GM12878 (cell line): ENCODE measurements around the gene MAST2.

Experiments used
- BCL11A ChIP-seq: IDR thresholded peaks from 2 replicates; pipeline ENCODE4 v1.6.1; 2011; ENCODE audit warnings: low read depth, low read length
- CEBPB ChIP-seq, 2 experiments: fragments of 150-350 bp in 1 of 2; IDR thresholded peaks; 2 replicates each; pipeline ENCODE4 v1.6.1; 2012 to 2014; ENCODE audit warnings: low read depth in 2 of 2, low read length in 2 of 2, borderline replicate concordance in 1 of 2, inconsistent platforms in 1 of 2
- CHD2 ChIP-seq: IDR thresholded peaks from 2 replicates; pipeline ENCODE4 v1.6.1; 2011; ENCODE audit warnings: low read depth, low read length, improper control_type of control experiment, borderline replicate concordance
- EZH2 ChIP-seq: IDR thresholded peaks from 2 replicates; pipeline ENCODE4 v1.6.1; 2012; ENCODE audit warnings: low read depth, mild to moderate bottlenecking, control low read depth, inconsistent platforms, low read length, borderline replicate concordance; ENCODE audit not compliant: control insufficient read depth
- MTA2 ChIP-seq: fragments of 450-650 bp; IDR thresholded peaks from 2 replicates; pipeline ENCODE4 v1.6.1; 2016; ENCODE audit warnings: low read depth, mild to moderate bottlenecking, moderate library complexity
- NRF1 ChIP-seq: conservative IDR thresholded peaks from 2 replicates; pipeline ENCODE4 v1.6.1; 2011; ENCODE audit warnings: mild to moderate bottlenecking, low read depth, low read length, improper control_type of control experiment
- PML ChIP-seq: IDR thresholded peaks from 2 replicates; pipeline ENCODE4 v1.6.1; 2012; ENCODE audit warnings: low read length, inconsistent platforms
- POLR2AphosphoS5 ChIP-seq: IDR thresholded peaks from 2 replicates; pipeline ENCODE4 v1.6.1; 2011; ENCODE audit warnings: mild to moderate bottlenecking, low read length, inconsistent platforms
- RFX5 ChIP-seq: IDR thresholded peaks from 2 replicates; pipeline ENCODE4 v1.6.1; 2011; ENCODE audit warnings: low read depth, low read length, improper control_type of control experiment
- SUZ12 ChIP-seq: fragments of 200-600 bp; sonication (generic); IDR thresholded peaks from one replicate; pipeline ENCODE4 v1.6.1; 2018; ENCODE audit warnings: antibody characterized with exemption, mild to moderate bottlenecking; ENCODE audit not compliant: unreplicated experiment
- TBL1XR1 ChIP-seq: IDR thresholded peaks from 2 replicates; pipeline ENCODE4 v1.6.1; 2012; ENCODE audit warnings: low read depth, low read length, improper control_type of control experiment
- ZNF274 ChIP-seq: IDR thresholded peaks from one replicate; pipeline ENCODE4 v1.8.0; 2011; ENCODE audit not compliant: insufficient read length, insufficient read depth
- TF ChIP-seq, protein P1 (sequence below): IDR thresholded peaks from 2 replicates; pipeline ENCODE4 v1.6.1; 2011; ENCODE audit warnings: borderline replicate concordance, low read depth, mild to moderate bottlenecking, moderate library complexity, mixed read lengths, low read length; ENCODE audit not compliant: insufficient read depth; ENCODE audit errors: extremely low read length
- TF ChIP-seq, protein P2 (sequence below), 3 experiments: IDR thresholded peaks in 2 of 3; conservative IDR thresholded peaks in 1 of 3; 2 replicates each; pipeline ENCODE4 v1.5.1; 2011; ENCODE audit warnings: low read depth in 3 of 3, low read length in 3 of 3, mild to moderate bottlenecking in 3 of 3, control low read depth in 2 of 3, moderate library complexity in 2 of 3, inconsistent platforms in 1 of 3, mixed read lengths in 1 of 3; ENCODE audit not compliant: control insufficient read depth in 2 of 3, insufficient read depth in 1 of 3; ENCODE audit errors: extremely low read depth in 1 of 3

DNA sequence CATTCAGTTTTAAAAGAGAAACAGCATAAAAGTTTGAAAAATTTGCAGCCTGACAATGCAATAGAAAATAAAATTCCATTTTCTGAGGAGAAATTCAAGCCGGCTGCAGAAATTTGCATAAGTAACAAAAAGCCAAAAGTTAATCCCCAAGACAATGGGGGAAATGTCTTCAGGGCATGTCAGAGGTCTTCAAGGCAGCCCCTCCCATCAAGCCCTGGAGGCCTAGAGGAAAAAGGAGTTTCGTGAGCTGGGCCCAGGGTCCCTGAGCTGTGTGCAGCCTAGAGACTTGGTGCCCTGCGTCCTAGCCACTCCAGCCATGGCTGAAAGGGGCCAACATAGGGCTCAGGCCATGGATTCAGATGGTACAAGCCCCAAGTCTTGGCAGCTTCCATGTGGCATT lies 254.4 kb downstream of the MAST2 start:
- TF ChIP-seq BCL11A (no peak), EZH2 (no peak), ZNF274 (no peak), SUZ12 (no peak), POLR2AphosphoS5 (no peak), NRF1 (no peak), CHD2 (no peak), MTA2 (no peak), RFX5 (no peak), PML (no peak), TBL1XR1 (no peak), CEBPB (IDR thresholded peaks at IDR 0.05; ENCODE audit: borderline replicate concordance in 1 of 2, low read depth in 2 of 2, low read length in 2 of 2) (no peak)
- TF ChIP-seq, protein P1, sequence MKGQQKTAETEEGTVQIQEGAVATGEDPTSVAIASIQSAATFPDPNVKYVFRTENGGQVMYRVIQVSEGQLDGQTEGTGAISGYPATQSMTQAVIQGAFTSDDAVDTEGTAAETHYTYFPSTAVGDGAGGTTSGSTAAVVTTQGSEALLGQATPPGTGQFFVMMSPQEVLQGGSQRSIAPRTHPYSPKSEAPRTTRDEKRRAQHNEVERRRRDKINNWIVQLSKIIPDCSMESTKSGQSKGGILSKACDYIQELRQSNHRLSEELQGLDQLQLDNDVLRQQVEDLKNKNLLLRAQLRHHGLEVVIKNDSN: no peak
- TF ChIP-seq, protein P2, sequence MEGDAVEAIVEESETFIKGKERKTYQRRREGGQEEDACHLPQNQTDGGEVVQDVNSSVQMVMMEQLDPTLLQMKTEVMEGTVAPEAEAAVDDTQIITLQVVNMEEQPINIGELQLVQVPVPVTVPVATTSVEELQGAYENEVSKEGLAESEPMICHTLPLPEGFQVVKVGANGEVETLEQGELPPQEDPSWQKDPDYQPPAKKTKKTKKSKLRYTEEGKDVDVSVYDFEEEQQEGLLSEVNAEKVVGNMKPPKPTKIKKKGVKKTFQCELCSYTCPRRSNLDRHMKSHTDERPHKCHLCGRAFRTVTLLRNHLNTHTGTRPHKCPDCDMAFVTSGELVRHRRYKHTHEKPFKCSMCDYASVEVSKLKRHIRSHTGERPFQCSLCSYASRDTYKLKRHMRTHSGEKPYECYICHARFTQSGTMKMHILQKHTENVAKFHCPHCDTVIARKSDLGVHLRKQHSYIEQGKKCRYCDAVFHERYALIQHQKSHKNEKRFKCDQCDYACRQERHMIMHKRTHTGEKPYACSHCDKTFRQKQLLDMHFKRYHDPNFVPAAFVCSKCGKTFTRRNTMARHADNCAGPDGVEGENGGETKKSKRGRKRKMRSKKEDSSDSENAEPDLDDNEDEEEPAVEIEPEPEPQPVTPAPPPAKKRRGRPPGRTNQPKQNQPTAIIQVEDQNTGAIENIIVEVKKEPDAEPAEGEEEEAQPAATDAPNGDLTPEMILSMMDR (IDR thresholded peaks at IDR 0.05 in 2 of 3, conservative IDR thresholded peaks at IDR 0.05 in 1 of 3; ENCODE audit: control insufficient read depth in 2 of 3, extremely low read depth in 1 of 3, insufficient read depth in 1 of 3, low read depth in 3 of 3, low read length in 3 of 3): no peak
